GM12892 (cell line): ENCODE results near the gene ADGRL3.

ENCODE experiments used
- POLR2A ChIP-seq: IDR thresholded peaks from 2 replicates; pipeline ENCODE4 v1.6.1; 2011; ENCODE audit warnings: low read depth, low read length, control low read depth
- TAF1 ChIP-seq: IDR thresholded peaks from 2 replicates; pipeline ENCODE4 v1.6.1; 2011; ENCODE audit warnings: low read depth, mild to moderate bottlenecking, control low read depth, low read length, borderline replicate concordance

- TF ChIP-seq TAF1 (no peak), POLR2A (no peak)
These were observed 652.9 kb downstream of the ADGRL3 start for GRCh38 chr4:61853041-61853440.
